ENCODE data around the gene SPG21.
"Not testable (repeated sequence)": the region's sequence is repeated elsewhere in the genome, so short reads cannot be mapped to it uniquely, and the experiment has no call there.

The SPG21 gene, protein sequence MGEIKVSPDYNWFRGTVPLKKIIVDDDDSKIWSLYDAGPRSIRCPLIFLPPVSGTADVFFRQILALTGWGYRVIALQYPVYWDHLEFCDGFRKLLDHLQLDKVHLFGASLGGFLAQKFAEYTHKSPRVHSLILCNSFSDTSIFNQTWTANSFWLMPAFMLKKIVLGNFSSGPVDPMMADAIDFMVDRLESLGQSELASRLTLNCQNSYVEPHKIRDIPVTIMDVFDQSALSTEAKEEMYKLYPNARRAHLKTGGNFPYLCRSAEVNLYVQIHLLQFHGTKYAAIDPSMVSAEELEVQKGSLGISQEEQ

DNA sequence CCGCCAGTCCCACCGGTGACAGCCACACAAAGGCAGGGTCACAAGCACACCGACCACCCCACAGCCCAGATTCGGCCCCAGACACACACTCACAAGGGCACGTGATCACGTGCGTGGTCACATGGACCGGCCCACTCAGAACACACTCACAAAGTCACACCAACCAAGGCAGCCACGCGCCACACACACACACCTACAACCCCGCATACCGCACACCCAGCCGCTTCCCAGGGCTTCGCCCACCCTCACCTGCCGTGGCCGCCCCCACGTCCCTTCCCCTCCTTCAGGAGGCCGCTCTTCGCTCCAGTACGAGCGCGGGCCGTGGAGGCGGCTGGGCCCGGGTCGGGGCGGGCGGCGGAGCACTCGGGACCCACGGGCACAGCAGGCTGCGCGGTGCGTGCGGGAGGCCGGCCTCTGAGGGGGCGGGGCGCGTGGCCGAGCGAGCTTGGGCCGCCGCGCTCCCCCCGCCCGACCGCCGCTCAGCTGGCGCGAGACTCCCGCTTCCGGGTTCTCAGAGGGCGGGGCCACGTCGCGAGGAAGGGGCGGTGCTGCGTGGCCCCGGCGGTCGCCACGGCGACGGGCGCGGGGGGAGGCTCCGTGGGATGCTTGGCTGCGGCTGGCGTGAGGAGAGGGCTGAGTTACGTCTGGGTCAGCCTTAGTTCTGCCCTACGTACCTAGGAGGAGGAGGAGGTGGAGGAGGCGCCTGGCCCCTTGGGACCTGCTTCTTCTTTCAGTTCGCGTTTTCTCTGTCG lies at the start of gene SPG21:
Gene SPG21, minus strand, starts transcription at position 499 of the 752 bp plus-strand sequence. CDS start 6,345 bp downstream, outside the sequence.
- DNase-seq, result peak; percentile 85

DNA sequence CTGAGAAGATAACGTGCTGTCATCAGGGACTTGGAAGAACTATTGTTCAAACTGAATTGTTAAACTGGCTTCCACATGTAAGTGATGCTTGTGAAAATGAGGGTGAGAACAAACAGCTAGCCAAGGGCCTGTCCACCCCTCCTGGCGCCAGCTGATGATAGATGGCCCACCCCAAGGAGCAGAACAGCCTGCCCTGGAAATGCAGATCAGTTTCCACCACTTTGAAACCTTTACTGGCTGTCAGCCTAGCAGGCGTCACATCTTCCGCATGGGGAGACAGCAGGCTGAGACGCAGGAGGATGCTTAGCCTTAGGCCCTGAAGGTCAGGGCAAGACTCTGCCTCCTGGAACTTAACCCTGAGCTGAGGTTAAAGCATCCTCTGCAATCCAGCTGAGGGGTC lies 49.1 kb upstream of the SPG21 start:
- DNase-seq, result no peak

DNA sequence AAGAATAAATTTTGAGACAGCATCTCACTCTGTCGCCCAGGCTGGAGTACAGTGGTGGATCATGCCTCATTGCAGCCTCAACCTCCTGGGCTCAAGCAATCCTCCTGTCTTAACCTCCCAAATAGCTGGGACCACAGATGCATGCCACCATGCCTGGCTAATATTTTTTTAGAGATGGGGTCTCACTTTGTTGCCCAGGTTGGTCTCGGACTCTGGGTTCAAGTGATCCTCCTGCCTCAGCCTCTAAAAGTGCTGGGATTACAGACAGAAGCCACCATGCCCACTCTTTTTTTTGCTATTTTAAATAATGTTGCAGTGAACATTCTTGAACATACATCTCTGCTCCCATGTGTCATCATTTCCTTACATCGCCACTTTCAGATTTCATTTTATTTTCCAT lies 48.7 kb upstream of the SPG21 start:
- DNase-seq, result no peak

DNA sequence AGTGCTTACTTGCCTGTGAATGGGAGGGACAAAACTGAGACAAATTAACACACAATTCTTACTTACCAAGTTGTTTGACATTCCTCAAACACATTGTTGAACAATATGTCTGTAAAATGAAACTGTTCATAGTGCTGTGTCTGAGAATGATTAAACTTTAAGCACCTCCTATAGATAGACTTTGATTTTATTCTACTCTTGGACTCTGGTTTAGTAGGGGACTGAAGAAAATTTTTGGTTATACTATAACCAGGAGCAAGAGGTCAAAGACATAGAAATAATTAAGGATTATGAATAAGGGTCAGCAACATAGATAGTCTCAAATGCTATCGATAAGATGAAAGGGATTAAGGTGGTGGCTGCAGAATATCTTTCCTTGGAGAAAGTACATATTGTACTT lies 47.6 kb upstream of the SPG21 start:
- DNase-seq, result no peak

DNA sequence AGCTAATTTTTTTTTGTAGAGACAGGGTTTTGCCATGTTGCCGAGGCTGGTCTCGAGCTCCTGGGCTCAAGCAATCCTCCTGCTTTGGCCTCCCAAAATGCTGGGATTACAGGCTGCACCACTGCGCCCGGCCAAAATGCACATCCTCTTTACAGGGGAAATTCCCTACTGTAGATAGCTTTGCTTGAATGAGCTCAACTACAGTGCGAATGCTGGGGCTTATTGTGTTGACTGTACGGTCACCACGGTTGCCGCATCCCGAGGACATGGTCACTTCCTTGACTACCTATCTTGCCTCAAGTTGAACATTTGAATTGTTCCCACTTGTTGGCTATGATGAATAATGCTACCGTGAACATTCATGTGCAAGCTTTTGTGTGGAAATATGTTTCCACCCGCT lies 45.0 kb upstream of the SPG21 start:
- no peak for DNase-seq

DNA sequence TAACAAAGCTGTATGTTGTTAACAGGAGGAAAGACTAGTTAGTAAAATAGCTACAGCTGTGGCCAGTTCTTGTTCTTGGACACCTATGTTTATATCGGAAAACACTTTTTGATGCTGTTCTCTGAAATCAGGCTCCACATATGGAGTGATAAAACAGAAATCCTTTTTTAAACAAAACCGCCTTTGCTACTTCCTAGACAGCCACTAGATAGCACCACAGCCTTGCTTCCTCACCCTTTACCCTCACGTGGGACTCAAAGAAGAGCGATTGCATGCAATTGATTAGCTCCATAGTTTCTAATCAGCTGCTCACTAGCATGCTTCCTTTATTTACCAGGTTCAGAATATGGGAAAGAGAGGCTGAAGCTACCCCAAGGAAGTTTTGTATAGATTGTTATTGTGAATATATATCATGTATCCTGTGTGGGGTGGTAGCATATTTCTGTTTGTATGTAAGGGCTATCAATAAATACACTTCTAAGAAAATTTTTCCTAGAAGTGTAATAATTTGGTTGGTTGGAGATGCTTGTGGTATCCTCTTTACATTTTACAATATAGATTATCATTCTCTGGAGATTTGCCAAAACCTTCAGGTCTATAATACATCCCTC lies 44.0 kb upstream of the SPG21 start:
- DNase-seq, result peak; percentile 11

DNA sequence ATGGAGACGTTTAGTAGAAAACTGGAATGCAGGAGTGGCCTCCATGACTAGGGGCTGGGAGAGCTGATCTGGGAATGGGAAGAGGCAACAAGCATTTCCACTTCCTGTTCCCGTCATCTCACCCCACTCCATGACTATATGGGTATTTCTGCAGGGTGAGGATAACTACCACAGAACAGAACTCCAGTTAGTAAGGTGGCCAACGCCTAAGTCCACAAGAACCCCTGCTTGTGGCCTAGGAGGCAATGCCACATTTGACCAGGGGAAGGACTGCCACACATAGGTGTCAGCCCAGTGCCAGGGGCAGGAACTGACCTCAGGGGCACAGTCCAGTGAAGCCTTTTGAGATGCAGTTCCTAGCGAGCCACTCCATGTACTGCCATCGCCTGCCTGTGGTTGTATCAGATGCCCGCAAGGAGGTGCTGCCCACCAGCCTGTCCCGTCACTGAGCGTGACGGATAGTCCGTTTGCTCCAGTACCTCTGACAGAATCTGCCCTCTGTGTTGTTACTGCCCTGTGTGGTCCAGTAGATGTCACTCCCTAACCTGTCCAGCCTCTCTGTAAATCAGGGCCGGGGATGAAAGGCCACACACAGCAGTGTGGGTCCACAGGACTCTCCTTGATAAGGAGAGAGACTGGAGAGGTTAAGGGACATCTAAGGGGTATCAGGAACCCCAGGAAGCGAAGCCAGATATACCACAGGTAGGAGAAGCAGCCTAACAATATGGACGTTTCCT lies 43.3 kb upstream of the SPG21 start:
- DNase-seq, result no peak

DNA sequence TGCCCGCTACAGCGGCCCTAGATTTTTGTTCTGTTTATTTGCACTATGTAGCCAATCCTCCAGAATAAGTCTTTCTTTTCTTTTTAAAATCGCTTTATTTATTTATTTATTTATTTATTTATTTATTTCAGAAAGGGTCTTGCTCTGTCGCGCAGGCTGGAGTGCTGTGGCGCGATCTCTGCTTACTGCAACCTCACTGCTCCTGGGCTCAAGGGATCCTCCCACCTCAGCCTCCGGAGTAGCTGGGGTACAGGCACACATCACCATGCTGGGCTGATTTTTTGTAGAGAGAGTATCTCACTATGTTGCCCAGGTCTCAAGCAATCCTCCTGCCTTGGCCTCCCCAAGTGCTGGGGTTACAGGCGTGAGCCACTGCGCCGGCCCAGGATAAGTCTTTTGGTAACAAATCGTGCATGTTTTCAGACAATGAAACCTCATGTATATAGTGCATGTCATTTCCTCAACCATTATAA lies 40.1 kb upstream of the SPG21 start:
- DNase-seq, result no peak

DNA sequence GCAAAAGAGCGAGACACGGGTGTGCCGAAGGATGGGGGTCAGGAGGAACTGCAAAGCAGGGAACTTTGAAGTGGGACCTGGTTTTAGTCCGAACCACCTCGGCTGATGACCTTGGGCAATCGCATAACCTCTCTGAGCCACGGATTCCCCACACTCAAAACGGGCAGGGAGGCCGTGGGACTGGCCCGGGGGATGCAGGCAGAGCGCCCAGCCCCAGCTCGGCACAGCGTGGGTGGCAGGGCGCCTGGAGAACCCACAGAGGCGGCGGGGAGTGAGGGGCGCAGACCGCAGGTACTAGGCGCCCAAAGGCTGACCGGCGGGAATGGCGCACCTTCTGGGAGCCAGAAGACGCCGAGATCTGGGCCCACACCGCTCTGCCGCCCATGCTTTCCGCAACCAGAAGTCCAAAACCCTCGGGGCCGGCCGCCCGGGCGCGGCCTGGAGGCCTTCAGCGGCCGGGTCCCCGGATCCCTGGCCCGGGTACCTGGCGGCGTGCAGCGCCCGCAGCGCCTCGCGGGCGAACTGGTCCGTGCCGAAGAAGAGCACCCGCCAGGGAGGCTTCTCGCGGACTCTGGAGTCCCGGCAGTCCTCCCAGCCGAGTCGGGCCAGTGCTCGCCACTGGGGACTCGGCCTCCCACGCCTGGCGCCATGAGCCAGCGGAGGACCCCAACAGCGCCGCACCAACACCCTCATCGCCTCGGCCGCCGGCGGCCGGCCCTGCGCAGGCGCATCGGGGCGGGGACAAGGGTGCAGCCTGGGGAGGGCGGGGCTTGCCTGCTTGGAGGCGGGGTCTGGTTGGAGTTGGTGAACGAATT lies 39.4 kb upstream of the SPG21 start, which contains the start of gene MTFMT:
Gene MTFMT, minus strand, starts transcription at position 719 of the 815 bp plus-strand sequence. Its CDS starts 26 bp downstream, at position 693.
- DNase-seq, result peak; percentile 82

DNA sequence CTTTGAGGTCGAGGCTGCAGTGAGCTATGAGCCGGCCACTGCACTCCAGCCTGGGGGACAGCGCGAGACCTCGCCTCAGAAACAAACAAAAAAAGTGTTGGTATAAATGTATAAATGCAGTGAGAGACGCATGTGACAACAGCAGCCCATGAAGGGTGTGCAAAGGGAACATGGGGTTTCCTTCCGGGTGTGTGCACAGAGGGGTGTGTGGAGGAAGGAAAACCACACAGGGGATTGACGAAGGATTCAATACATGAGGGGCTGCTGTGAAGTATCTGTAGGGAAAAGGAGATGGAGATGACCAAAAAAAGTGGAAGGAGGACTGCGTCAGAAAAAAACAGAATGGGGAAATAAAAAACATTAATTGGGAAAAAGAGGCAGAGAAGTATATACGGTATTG lies 38.6 kb upstream of the SPG21 start:
- no peak for DNase-seq

DNA sequence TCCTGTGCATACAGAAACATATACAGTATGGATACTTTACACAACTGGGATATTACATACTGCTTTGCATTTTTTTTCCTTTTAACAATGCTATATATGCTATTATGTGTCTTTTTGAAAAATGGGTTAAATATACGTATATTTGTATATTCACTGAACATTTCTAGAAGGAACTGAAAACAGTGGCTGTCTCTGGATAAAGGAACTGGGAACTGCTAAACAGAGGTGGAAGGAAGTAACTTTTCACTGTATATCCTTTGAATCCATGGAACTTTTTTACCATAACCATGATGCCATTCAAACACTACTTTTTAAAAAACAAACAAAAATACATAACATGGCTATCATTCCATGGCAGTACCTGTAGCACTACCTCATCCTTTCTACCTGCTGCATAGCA lies 37.9 kb upstream of the SPG21 start:
- DNase-seq, result no peak

DNA sequence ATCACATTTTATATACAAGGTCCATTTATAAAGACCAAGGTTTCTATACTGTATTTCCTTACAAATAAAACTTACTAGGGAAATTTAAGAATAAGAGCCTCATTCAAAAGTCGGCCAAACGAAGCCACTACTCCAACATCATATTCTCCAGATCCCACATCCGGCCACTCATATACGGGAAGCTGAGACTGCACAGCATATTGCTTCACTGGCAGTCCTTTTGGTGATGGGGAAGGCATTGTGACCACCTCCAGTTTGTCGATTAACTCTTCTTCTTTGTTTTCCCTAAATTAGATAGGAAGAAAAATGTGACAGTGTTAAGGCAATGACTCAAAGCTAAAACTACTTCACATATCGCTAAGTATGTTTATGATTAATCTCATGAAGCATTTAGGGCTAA lies 37.0 kb upstream of the SPG21 start:
- no peak for DNase-seq

DNA sequence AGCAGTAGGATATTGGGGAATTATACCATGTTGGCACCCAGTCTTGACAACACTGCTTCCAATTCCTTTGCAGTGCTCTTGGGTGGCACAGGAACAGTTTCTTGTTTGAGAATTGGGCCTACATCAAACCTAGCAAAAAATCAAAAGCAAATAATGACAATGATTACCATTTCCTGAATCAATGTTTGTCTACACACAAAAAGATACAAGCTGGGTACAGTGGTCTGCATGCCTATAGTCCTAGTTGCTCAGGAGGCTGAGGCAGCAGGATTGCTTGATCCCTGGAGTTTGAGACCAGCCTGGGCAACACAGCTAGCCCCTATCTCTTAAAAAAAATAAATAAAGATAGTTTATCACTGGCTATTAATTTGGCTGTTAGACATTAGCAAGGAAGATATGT lies 31.8 kb upstream of the SPG21 start:
- no peak for DNase-seq

DNA sequence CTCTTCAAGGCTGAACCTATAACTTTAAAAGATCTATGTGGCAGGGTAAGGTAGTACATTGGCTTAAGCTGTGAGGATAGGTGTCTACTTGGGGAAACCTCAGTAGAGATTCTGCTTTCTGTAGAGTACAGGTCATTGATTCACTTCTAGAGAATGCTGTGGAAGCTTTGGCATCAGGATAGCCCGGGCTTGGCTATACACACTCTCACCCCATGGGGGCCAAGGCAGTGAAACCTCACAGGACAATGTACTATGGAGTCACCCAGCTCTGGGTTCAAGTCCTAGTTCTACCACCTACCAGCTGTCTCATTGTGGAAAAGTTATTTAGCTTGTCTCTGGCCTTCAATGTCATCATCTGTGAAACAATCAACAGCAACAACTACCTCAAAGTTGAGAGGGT lies 30.7 kb upstream of the SPG21 start:
- no peak for DNase-seq

DNA sequence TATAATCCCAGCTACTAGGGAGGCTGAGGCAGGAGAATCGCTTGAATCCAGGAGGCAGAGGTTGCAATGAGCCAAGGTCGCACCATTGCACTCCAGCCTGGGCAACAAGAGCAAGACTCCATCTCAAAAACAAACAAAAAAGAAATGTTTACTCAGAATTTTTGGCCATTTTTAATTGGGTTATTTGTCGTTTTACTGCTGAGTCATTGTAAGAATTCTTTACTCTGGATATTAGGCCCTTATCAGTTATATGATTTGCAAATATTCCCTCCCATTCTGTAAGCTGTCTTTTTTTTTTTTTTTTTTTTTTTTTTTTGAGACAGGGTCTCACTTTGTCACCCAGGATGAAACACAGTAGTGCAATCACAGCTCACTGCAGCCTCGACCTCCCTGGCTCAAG lies 21.5 kb upstream of the SPG21 start:
- not testable (repeated sequence) for DNase-seq

DNA sequence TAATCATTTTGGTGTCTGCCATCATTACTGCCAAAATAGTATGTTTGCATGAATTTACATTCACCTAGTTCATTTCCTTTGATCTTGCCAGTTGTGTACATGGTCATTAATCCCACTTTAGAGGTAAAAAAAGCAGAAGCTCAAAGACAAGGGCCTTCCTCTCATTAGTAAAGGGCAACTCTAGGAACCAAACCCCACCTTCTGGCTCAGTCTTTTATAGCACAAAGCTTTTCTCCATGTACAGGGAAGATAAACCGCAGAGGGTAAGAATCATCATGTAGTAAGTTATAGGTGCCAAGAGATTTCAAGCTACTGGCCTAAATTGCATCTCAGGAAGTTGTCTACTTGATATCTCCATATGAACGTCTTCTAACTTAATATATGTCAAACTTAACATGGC lies 19.3 kb upstream of the SPG21 start:
- DNase-seq, result no peak

DNA sequence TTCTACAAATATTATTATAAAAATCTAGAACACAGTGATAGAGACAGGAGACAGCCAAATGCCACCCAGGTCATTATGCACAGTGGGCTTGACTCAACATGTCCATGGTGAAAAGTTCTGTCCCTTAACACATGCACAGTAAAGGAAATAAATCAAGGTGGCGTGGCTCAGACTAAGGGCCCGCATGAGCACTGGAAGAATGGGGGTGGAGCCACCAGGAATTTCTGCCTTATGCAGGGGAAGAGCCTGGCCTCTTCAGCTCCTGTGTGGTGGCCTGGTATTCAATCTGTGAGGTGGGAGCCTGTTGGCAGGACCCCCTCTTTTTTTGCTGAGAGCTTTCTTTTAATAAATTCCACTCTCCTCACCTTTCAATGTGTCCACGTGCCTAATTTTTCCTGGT lies 17.2 kb upstream of the SPG21 start:
- no peak for DNase-seq

DNA sequence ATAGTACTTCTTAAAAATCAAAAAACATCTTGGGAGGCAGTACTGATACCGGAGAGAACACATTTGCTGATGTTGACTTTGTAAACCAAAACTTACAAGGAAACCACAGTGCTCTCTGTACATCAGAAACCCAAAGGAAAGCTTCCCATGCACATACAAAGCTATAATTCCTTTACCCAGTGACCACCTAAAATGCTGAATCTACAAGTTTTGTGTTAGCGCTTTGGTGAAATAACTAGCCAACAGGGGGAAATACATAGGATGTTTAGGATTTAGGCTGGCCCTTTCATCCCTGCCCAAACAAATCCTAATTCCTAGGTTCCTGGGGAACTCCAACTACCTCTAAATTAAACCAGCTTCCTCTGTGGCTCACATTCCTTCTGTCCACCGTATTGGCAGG lies 15.3 kb upstream of the SPG21 start:
- no peak for DNase-seq

DNA sequence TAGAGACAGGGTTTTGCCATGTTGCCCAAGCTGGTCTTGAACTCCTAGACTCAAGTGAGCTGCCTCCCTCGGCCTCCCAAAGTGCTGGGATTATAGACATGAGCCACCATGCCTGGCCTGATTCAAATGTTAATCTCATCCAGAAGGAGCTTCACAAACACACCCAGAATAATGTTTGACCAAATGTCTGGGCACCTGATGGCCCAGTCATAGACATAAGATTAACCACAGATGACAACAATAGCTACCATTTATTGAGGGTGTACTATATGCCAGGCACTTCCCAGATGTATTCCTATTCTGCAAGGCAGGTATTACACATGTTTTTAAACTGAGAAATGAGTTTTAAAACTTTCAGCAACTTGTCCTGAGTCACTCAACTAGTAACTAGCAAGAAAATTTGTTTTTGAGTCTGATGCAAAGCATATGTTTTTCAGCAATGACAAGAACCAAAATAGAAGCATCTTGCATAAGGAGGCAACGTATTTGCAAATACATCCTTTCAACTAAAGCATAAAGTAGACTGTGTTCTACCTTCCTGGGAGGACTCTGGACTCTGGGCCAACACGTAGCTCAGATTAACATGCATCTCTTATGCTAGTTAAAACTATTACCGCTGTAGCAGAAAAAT lies 8.1 kb upstream of the SPG21 start:
- no peak for DNase-seq

DNA sequence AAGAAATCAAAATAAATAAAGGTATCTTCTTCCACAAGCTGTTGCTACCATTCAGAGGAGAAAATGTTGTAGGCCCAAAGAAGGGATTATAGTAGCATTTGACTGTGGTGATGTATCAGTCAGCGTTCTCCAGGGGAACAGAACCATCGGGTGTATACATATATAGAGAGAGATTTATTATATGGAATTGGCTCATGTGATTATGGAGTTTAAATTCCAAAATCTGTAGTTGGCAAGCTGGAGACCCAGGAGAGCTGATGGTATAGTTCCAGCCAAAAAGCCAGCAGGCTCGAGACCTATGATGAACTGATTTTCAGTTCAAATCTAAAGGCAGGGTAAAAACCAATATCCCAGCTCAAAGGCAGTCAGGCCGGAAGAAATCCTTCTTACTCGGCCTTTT lies 7.4 kb upstream of the SPG21 start:
- no peak for DNase-seq

DNA sequence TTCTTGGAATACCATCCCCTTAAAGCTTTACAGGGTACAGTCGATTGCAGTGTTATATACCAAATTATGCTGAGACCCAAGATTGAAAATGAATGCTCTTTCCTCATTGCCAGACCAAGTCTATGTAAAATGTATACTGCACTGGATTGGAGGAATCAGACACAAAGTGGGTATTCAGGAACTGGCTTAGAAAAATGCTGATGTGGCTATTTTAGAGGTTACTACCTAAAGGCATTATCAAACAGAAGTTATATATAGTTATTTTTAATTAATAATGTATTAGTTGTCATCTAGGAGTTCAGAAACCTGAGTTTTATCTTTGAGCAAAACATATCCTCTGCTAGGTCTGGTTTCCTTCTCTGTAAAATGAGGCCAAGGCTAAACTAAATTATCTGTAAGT lies 3.6 kb upstream of the SPG21 start:
- no peak for DNase-seq
